Measurements from ENCODE around the gene MSANTD1. TPM values are rescaled to one million over a fixed set of nuclear protein-coding genes. Genes with fewer than 3 reads are reported as not detected.

The MSANTD1 gene
- total RNA-seq, 1 donor from 2014 or later: 1.6 TPM

DNA sequence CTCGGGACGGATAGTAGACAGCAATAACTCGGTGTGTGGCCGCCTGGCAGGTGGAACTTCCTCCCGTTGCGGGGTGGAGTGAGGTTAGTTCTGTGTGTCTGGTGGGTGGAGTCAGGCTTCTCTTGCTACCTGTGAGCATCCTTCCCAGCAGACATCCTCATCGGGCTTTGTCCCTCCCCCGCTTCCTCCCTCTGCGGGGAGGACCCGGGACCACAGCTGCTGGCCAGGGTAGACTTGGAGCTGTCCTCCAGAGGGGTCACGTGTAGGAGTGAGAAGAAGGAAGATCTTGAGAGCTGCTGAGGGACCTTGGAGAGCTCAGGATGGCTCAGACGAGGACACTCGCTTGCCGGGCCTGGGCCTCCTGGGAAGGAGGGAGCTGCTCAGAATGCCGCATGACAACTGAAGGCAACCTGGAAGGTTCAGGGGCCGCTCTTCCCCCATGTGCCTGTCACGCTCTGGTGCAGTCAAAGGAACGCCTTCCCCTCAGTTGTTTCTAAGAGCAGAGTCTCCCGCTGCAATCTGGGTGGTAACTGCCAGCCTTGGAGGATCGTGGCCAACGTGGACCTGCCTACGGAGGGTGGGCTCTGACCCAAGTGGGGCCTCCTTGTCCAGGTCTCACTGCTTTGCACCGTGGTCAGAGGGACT lies 5.7 kb upstream of the MSANTD1 start:
- Mint-ChIP-seq H3K36me3 (ENCODE audit: low read depth, unreplicated experiment) (peaks cover 12% of the 10 kb centered on the region), H3K4me1 (ENCODE audit: low read depth, unreplicated experiment) (no peaks in the 10 kb centered on the region), H3K4me3 (ENCODE audit: unreplicated experiment) (no peak overlapping the region), H3K27me3 (ENCODE audit: low read depth, unreplicated experiment) (no peaks in the 10 kb centered on the region), H3K27ac (ENCODE audit: unreplicated experiment) (peak overlapping the region; percentile 36), H3K9me3 (ENCODE audit: unreplicated experiment) (no peaks in the 10 kb centered on the region)
- TF ChIP-seq CTCF (IDR thresholded peaks at IDR 0.05; ENCODE audit: insufficient read depth, low read depth, low read length) (no peak), EZH2 (IDR thresholded peaks at IDR 0.05; ENCODE audit: insufficient read depth, low read length) (no peak)
- H3K9ac ChIP-seq (ENCODE audit: low read length): no peak overlapping the region
- no peak for FAIRE-seq
- no peak overlapping the region for H2AFZ ChIP-seq (ENCODE audit: low read depth, low read length)
- H3K36me3 ChIP-seq (ENCODE audit: insufficient read depth, low read length): peaks cover 2% of the 10 kb centered on the region
- no peak for DNase-seq (ENCODE audit: low read depth)
- H3K4me3 ChIP-seq (ENCODE audit: insufficient read depth, low read depth, low read length): no peak overlapping the region
- no peaks in the 10 kb centered on the region for H3K79me2 ChIP-seq (ENCODE audit: insufficient read depth, low read length)
- H3K27me3 ChIP-seq (ENCODE audit: insufficient read depth, low read length): no peaks in the 10 kb centered on the region
- no peak overlapping the region for H3K27ac ChIP-seq (ENCODE audit: low read depth, low read length)
- H3K4me1 ChIP-seq (ENCODE audit: insufficient read depth, low read length): no peaks in the 10 kb centered on the region
- no peaks in the 10 kb centered on the region for H3K9me3 ChIP-seq (ENCODE audit: insufficient read depth, low read depth, low read length)
- peaks cover 14% of the 10 kb centered on the region for H4K20me1 ChIP-seq (ENCODE audit: insufficient read depth, low read length)
- H3K4me2 ChIP-seq (ENCODE audit: low read length): no peak overlapping the region

DNA sequence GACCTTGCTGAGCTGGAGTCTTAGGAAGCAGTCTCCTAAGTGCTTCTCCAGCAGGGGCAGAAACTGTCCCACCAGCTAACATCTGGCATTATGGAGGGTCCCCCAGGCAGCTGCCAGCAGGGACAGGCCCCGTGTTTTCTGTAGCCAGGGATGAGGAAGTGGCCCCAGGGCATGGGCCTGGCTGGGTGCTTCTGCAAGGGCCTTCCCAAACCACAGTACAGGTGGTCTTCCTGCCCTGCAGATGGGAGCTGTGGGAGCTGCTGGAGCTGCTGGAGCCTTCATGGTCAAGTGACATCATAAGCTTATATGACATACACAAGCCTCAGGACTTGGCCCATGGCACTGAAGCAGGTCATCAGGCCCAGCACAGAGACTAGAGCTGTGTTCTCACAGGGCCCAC lies 5.0 kb upstream of the MSANTD1 start:
- H4K20me1 ChIP-seq (ENCODE audit: insufficient read depth, low read length): peaks cover 14% of the 10 kb centered on the region
- no peak overlapping the region for H3K4me3 ChIP-seq (ENCODE audit: insufficient read depth, low read depth, low read length)
- Mint-ChIP-seq H3K27me3 (ENCODE audit: low read depth, unreplicated experiment) (no peaks in the 10 kb centered on the region), H3K9me3 (ENCODE audit: unreplicated experiment) (no peaks in the 10 kb centered on the region), H3K27ac (ENCODE audit: unreplicated experiment) (no peak overlapping the region), H3K4me3 (ENCODE audit: unreplicated experiment) (no peak overlapping the region), H3K36me3 (ENCODE audit: low read depth, unreplicated experiment) (peaks cover 12% of the 10 kb centered on the region), H3K4me1 (ENCODE audit: low read depth, unreplicated experiment) (no peaks in the 10 kb centered on the region)
- no peak overlapping the region for H3K27ac ChIP-seq (ENCODE audit: low read depth, low read length)
- H3K36me3 ChIP-seq (ENCODE audit: insufficient read depth, low read length): peaks cover 2% of the 10 kb centered on the region
- H2AFZ ChIP-seq (ENCODE audit: low read depth, low read length): no peak overlapping the region
- DNase-seq (ENCODE audit: low read depth) (no peak), FAIRE-seq (no peak)
- no peak overlapping the region for H3K4me2 ChIP-seq (ENCODE audit: low read length)
- no peaks in the 10 kb centered on the region for H3K79me2 ChIP-seq (ENCODE audit: insufficient read depth, low read length)
- no peaks in the 10 kb centered on the region for H3K9me3 ChIP-seq (ENCODE audit: insufficient read depth, low read depth, low read length)
- TF ChIP-seq CTCF (IDR thresholded peaks at IDR 0.05; ENCODE audit: insufficient read depth, low read depth, low read length) (no peak), EZH2 (IDR thresholded peaks at IDR 0.05; ENCODE audit: insufficient read depth, low read length) (no peak)
- no peaks in the 10 kb centered on the region for H3K27me3 ChIP-seq (ENCODE audit: insufficient read depth, low read length)
- H3K9ac ChIP-seq (ENCODE audit: low read length): no peak overlapping the region
- H3K4me1 ChIP-seq (ENCODE audit: insufficient read depth, low read length): no peaks in the 10 kb centered on the region

- Histone ChIP-seq H3K4me2 (ENCODE audit: low read length) (no peak overlapping the region), H3K79me2 (ENCODE audit: insufficient read depth, low read length) (no peaks in the 10 kb centered on the region), H2AFZ (ENCODE audit: low read depth, low read length) (no peak overlapping the region), H3K9ac (ENCODE audit: low read length) (no peak overlapping the region), H3K36me3 (ENCODE audit: insufficient read depth, low read length) (peaks cover 2% of the 10 kb centered on the region), H3K27ac (ENCODE audit: low read depth, low read length) (no peak overlapping the region), H3K4me3 (ENCODE audit: insufficient read depth, low read depth, low read length) (no peak overlapping the region), H3K4me1 (ENCODE audit: insufficient read depth, low read length) (no peaks in the 10 kb centered on the region), H4K20me1 (ENCODE audit: insufficient read depth, low read length) (peaks cover 14% of the 10 kb centered on the region), H3K9me3 (ENCODE audit: insufficient read depth, low read depth, low read length) (no peaks in the 10 kb centered on the region), H3K27me3 (ENCODE audit: insufficient read depth, low read length) (no peaks in the 10 kb centered on the region)
- TF ChIP-seq CTCF (IDR thresholded peaks at IDR 0.05; ENCODE audit: insufficient read depth, low read depth, low read length): no peak
- TF ChIP-seq EZH2 (IDR thresholded peaks at IDR 0.05; ENCODE audit: insufficient read depth, low read length): no peak
- Mint-ChIP-seq H3K4me3 (ENCODE audit: unreplicated experiment) (no peak overlapping the region), H3K9me3 (ENCODE audit: unreplicated experiment) (no peaks in the 10 kb centered on the region), H3K27ac (ENCODE audit: unreplicated experiment) (no peak overlapping the region), H3K27me3 (ENCODE audit: low read depth, unreplicated experiment) (no peaks in the 10 kb centered on the region), H3K36me3 (ENCODE audit: low read depth, unreplicated experiment) (peaks cover 12% of the 10 kb centered on the region), H3K4me1 (ENCODE audit: low read depth, unreplicated experiment) (no peaks in the 10 kb centered on the region)
- DNase-seq (ENCODE audit: low read depth) (no peak), FAIRE-seq (no peak)
Measured at GRCh38 chr4:3244747-3245146, 4.2 kb upstream of the MSANTD1 start.
